Transverse colon (tissue), 4 donors: ENCODE results near the gene CST4.
"Not testable (repeated sequence)": the region's sequence is repeated elsewhere in the genome, so short reads cannot be mapped to it uniquely, and the experiment has no call there.

ENCODE experiments used
- CTCF ChIP-seq, 5 experiments: fragments of 200-600 bp in 3 of 5; fragments of 450-650 bp in 2 of 5; sonication (generic) in 3 of 5; IDR thresholded peaks; 1 replicate in 2 of 5; 2 replicates in 3 of 5; pipeline ENCODE4 v1.5.1; 2016 to 2017; ENCODE audit warnings: antibody characterized with exemption in 5 of 5, inconsistent platforms in 3 of 5, mild to moderate bottlenecking in 2 of 5, moderate library complexity in 1 of 5
- POLR2A ChIP-seq: fragments of 450-650 bp; IDR thresholded peaks from one replicate; pipeline ENCODE4 v1.6.1; 2016; ENCODE audit warnings: antibody characterized with exemption, mild to moderate bottlenecking, moderate library complexity
- POLR2AphosphoS5 ChIP-seq, 3 donors: sonication (generic); formaldehyde crosslinking; IDR thresholded peaks; one replicate each; pipeline ENCODE4 v1.6.1; 2016; ENCODE audit warnings: antibody characterized with exemption in 3 of 3

- not testable (repeated sequence) for TF ChIP-seq POLR2AphosphoS5 (IDR thresholded peaks at IDR 0.05); CTCF (IDR thresholded peaks at IDR 0.05); POLR2A
Measured at GRCh38 chr20:23719351-23719750, 30.5 kb upstream of the CST4 start.
